Trophoblast cell (in vitro differentiated cells and primary cell): Measurements from ENCODE around the gene OSBPL8.

ENCODE experiments used
- DNase-seq, 2 donors: peaks; one replicate each; pipeline ENCODE4 v3.0.0-alpha.2; 2016
- H2AFZ ChIP-seq: 2 replicates; pipeline ENCODE4 v1.6.1; 2013; ENCODE audit warnings: low read length, moderate library complexity, mild to moderate bottlenecking; ENCODE audit not compliant: insufficient read depth, poor library complexity
- H2AK5ac ChIP-seq: 2 replicates; pipeline ENCODE4 v1.6.1; 2013; ENCODE audit warnings: mild to moderate bottlenecking, low read length
- H2BK120ac ChIP-seq: 2 replicates; pipeline ENCODE4 v1.6.1; 2013; ENCODE audit warnings: low read length, mild to moderate bottlenecking, moderate library complexity; ENCODE audit not compliant: insufficient read depth, poor library complexity
- H2BK12ac ChIP-seq: 2 replicates; pipeline ENCODE4 v1.6.1; 2013; ENCODE audit warnings: mild to moderate bottlenecking, low read length, moderate library complexity
- H2BK5ac ChIP-seq: 2 replicates; pipeline ENCODE4 v1.6.1; 2013; ENCODE audit warnings: low read length, low read depth, moderate library complexity, mild to moderate bottlenecking; ENCODE audit not compliant: poor library complexity
- H3K14ac ChIP-seq: 2 replicates; pipeline ENCODE4 v1.6.1; 2013; ENCODE audit warnings: mild to moderate bottlenecking, low read length
- H3K18ac ChIP-seq: 2 replicates; pipeline ENCODE4 v1.6.1; 2013; ENCODE audit warnings: mild to moderate bottlenecking, low read length
- H3K23ac ChIP-seq: 2 replicates; pipeline ENCODE4 v1.6.1; 2013; ENCODE audit warnings: low read length
- H3K27ac ChIP-seq: 2 replicates; pipeline ENCODE4 v1.5.1; 2013; ENCODE audit warnings: low read depth, mild to moderate bottlenecking, inconsistent platforms, low read length, moderate library complexity
- H3K27me3 ChIP-seq: 2 replicates; pipeline ENCODE4 v1.6.1; 2013; ENCODE audit warnings: inconsistent platforms, mild to moderate bottlenecking, low read length, moderate library complexity; ENCODE audit not compliant: insufficient read depth
- H3K36me3 ChIP-seq, 2 experiments: 1 replicate in 1 of 2; 2 replicates in 1 of 2; pipeline ENCODE4 v1.6.1; 2013; ENCODE audit warnings: low read length in 2 of 2, mild to moderate bottlenecking in 2 of 2, moderate library complexity in 1 of 2; ENCODE audit not compliant: insufficient read depth in 2 of 2, control insufficient read depth in 1 of 2
- H3K4ac ChIP-seq: 2 replicates; pipeline ENCODE4 v1.6.1; 2013; ENCODE audit warnings: low read depth, mild to moderate bottlenecking, low read length, moderate library complexity
- H3K4me1 ChIP-seq, 2 experiments: 1 replicate in 1 of 2; 2 replicates in 1 of 2; pipeline ENCODE4 v1.6.1; 2013; ENCODE audit warnings: low read length in 2 of 2, mild to moderate bottlenecking in 2 of 2, moderate library complexity in 1 of 2; ENCODE audit not compliant: insufficient read depth in 2 of 2, control insufficient read depth in 1 of 2
- H3K4me2 ChIP-seq: 2 replicates; pipeline ENCODE4 v1.6.1; 2013; ENCODE audit warnings: inconsistent platforms, mild to moderate bottlenecking, low read length, moderate library complexity
- H3K4me3 ChIP-seq: 2 replicates; pipeline ENCODE4 v1.5.1; 2013; ENCODE audit warnings: mild to moderate bottlenecking, low read depth, low read length, inconsistent platforms
- H3K79me1 ChIP-seq: one replicate; pipeline ENCODE4 v1.6.1; 2013; ENCODE audit warnings: low read length
- H3K79me2 ChIP-seq: 2 replicates; pipeline ENCODE4 v1.6.1; 2013; ENCODE audit warnings: low read length, mild to moderate bottlenecking; ENCODE audit not compliant: control insufficient read depth, insufficient read depth, poor library complexity
- H3K9ac ChIP-seq: 2 replicates; pipeline ENCODE4 v1.6.1; 2013; ENCODE audit warnings: mild to moderate bottlenecking, low read length
- H3K9me3 ChIP-seq: 2 replicates; pipeline ENCODE4 v1.6.1; 2013; ENCODE audit warnings: low read depth, mild to moderate bottlenecking, control low read depth, inconsistent platforms, low read length; ENCODE audit not compliant: insufficient read depth
- H4K12ac ChIP-seq: 2 replicates; pipeline ENCODE4 v1.6.1; 2013; ENCODE audit warnings: low read depth, mild to moderate bottlenecking, low read length, moderate library complexity
- H4K8ac ChIP-seq: 2 replicates; pipeline ENCODE4 v1.6.1; 2013; ENCODE audit warnings: low read depth, mild to moderate bottlenecking, low read length, moderate library complexity
- H4K91ac ChIP-seq: one replicate; pipeline ENCODE4 v1.6.1; 2013; ENCODE audit warnings: low read depth, mild to moderate bottlenecking, low read length, moderate library complexity
- WGBS: extraction: QIAGEN DNeasy Blood & Tissue Kit; methylation state at CpG from one replicate; pipeline ENCODE4 v1.1.7; 2013; ENCODE audit warnings: missing lambda C conversion rate; ENCODE audit not compliant: insufficient read length, insufficient coverage; ENCODE audit errors: extremely low coverage; 5-methylcytosine and 5-hydroxymethylcytosine counted together

The OSBPL8 gene

GRCh38 chr12:76539727-76540126, 19.8 kb downstream of the OSBPL8 start:
- Histone ChIP-seq H3K18ac (no peak overlapping the region), H3K27me3 (no peaks in the 10 kb centered on the region), H2AK5ac (no peak overlapping the region), H4K8ac (no peak overlapping the region), H3K4ac (no peak overlapping the region), H3K14ac (no peak overlapping the region), H3K9me3 (no peaks in the 10 kb centered on the region), H3K9ac (no peak overlapping the region), H3K27ac (no peak overlapping the region), H3K4me1 (peaks cover 0 to 2% of the 10 kb centered on the region in 2 experiments), H3K4me3 (no peak overlapping the region), H2AFZ (no peak overlapping the region), H3K4me2 (no peak overlapping the region), H3K36me3 (no peaks in the 10 kb centered on the region), H2BK12ac (no peak overlapping the region), H3K79me2 (peaks cover 3% of the 10 kb centered on the region), H2BK120ac (no peak overlapping the region), H2BK5ac (no peak overlapping the region), H3K79me1 (no peaks in the 10 kb centered on the region), H4K12ac (no peak overlapping the region), H3K23ac (no peak overlapping the region), H4K91ac (no peak overlapping the region)
- no CpG with 5 or more reads among the region's 6 CpGs for WGBS
- no peak for DNase-seq

- Histone ChIP-seq H3K9me3 (no peaks in the 10 kb centered on the region), H3K79me2 (peaks cover 3% of the 10 kb centered on the region), H2BK12ac (no peak overlapping the region), H3K4me1 (peaks cover 0 to 2% of the 10 kb centered on the region in 2 experiments), H3K79me1 (no peaks in the 10 kb centered on the region), H2AK5ac (no peak overlapping the region), H3K9ac (no peak overlapping the region), H4K8ac (no peak overlapping the region), H4K12ac (no peak overlapping the region), H3K23ac (no peak overlapping the region), H2AFZ (no peak overlapping the region), H3K4me3 (no peak overlapping the region), H3K4me2 (no peak overlapping the region), H3K36me3 (no peaks in the 10 kb centered on the region), H2BK5ac (no peak overlapping the region), H3K27ac (no peak overlapping the region), H4K91ac (no peak overlapping the region), H2BK120ac (no peak overlapping the region), H3K14ac (no peak overlapping the region), H3K18ac (no peak overlapping the region), H3K4ac (no peak overlapping the region), H3K27me3 (no peaks in the 10 kb centered on the region)
- DNase-seq: no peak
- WGBS: no CpG with 5 or more reads among the region's 2 CpGs
These were observed 21.6 kb downstream of the OSBPL8 start for GRCh38 chr12:76537923-76538322.

- no peak overlapping the region for H3K14ac ChIP-seq
- H3K27me3 ChIP-seq: no peaks in the 10 kb centered on the region
- H3K79me2 ChIP-seq: peaks cover 2% of the 10 kb centered on the region
- no peak overlapping the region for H4K8ac ChIP-seq
- H2BK12ac ChIP-seq: no peak overlapping the region
- peaks cover 0 to 2% of the 10 kb centered on the region in 2 experiments for H3K4me1 ChIP-seq
- no peak overlapping the region for H2BK120ac ChIP-seq
- H3K9ac ChIP-seq: no peak overlapping the region
- no peak overlapping the region for H4K91ac ChIP-seq
- H2BK5ac ChIP-seq: no peak overlapping the region
- H3K18ac ChIP-seq: no peak overlapping the region
- no peak overlapping the region for H3K4me3 ChIP-seq
- WGBS: no CpG with 5 or more reads among the region's 5 CpGs
- no peak overlapping the region for H4K12ac ChIP-seq
- no peak for DNase-seq
- H3K9me3 ChIP-seq: no peaks in the 10 kb centered on the region
- no peaks in the 10 kb centered on the region for H3K79me1 ChIP-seq
- no peak overlapping the region for H3K4ac ChIP-seq
- no peak overlapping the region for H3K27ac ChIP-seq
- no peak overlapping the region for H3K4me2 ChIP-seq
- H2AK5ac ChIP-seq: no peak overlapping the region
- H3K23ac ChIP-seq: no peak overlapping the region
- no peak overlapping the region for H2AFZ ChIP-seq
- no peaks in the 10 kb centered on the region for H3K36me3 ChIP-seq
These were observed 23.0 kb downstream of the OSBPL8 start for GRCh38 chr12:76536546-76536945.

- no peaks in the 10 kb centered on the region for H3K79me1 ChIP-seq
- no peak overlapping the region for H3K4ac ChIP-seq
- H2BK5ac ChIP-seq: no peak overlapping the region
- no peak overlapping the region for H2AK5ac ChIP-seq
- no peak for DNase-seq
- H3K18ac ChIP-seq: no peak overlapping the region
- no peak overlapping the region for H2AFZ ChIP-seq
- H3K27ac ChIP-seq: no peak overlapping the region
- H3K9me3 ChIP-seq: no peaks in the 10 kb centered on the region
- H3K4me2 ChIP-seq: no peak overlapping the region
- H2BK12ac ChIP-seq: no peak overlapping the region
- H3K27me3 ChIP-seq: no peaks in the 10 kb centered on the region
- H3K79me2 ChIP-seq: no peaks in the 10 kb centered on the region
- H4K8ac ChIP-seq: no peak overlapping the region
- no peak overlapping the region for H2BK120ac ChIP-seq
- no peak overlapping the region for H3K9ac ChIP-seq
- H3K23ac ChIP-seq: no peak overlapping the region
- no peak overlapping the region for H4K91ac ChIP-seq
- peaks cover 0 to 2% of the 10 kb centered on the region in 2 experiments for H3K4me1 ChIP-seq
- H3K36me3 ChIP-seq: no peaks in the 10 kb centered on the region
- no peak overlapping the region for H4K12ac ChIP-seq
- WGBS: no CpG with 5 or more reads among the region's 2 CpGs
- no peak overlapping the region for H3K4me3 ChIP-seq
- H3K14ac ChIP-seq: no peak overlapping the region
These were observed 24.4 kb downstream of the OSBPL8 start for GRCh38 chr12:76535170-76535569.
